Activated CD4-positive, alpha-beta T cell treated with anti-CD3 and anti-CD28 coated beads, Interleukin-2, amount 10 ng/mL, durations not matched to agents 24 days and 14 days (primary cell): ENCODE data around the gene GP1BB. TPM values are rescaled to one million over a fixed set of nuclear protein-coding genes. Genes with fewer than 3 reads are reported as not detected.

Source experiments
- DNase-seq: peaks from one replicate; pipeline ENCODE4 v3.0.0; 2022
- H3K27ac Mint-ChIP-seq: one replicate; pipeline ENCODE4 v1.8.0; 2022; ENCODE audit warnings: mild to moderate bottlenecking, mixed read lengths
- H3K27me3 Mint-ChIP-seq: one replicate; pipeline ENCODE4 v1.8.0; 2022; ENCODE audit warnings: mixed read lengths
- H3K36me3 Mint-ChIP-seq: one replicate; pipeline ENCODE4 v1.8.0; 2022; ENCODE audit warnings: low read depth, mild to moderate bottlenecking, mixed read lengths
- H3K4me1 Mint-ChIP-seq: one replicate; pipeline ENCODE4 v1.8.0; 2021; ENCODE audit warnings: mixed read lengths
- H3K4me3 Mint-ChIP-seq: one replicate; pipeline ENCODE4 v1.8.0; 2022; ENCODE audit warnings: mild to moderate bottlenecking, moderate library complexity, mixed read lengths
- H3K9me3 Mint-ChIP-seq: one replicate; pipeline ENCODE4 v1.8.0; 2021; ENCODE audit warnings: mixed read lengths
- intact Hi-C: fragments of 100-400 bp; cut with micrococcal nuclease; formaldehyde crosslinking; loops from one replicate; pipeline ENCODE4 v1.15.1; 2023
- total RNA-seq: library from RNA; stranded (reverse); gene quantifications from 2 replicates; pipeline ENCODE4 v1.2.3, GENCODE V29; 2022

Gene GP1BB
- total RNA-seq, 1 donor from 2014 or later = not detected

DNA sequence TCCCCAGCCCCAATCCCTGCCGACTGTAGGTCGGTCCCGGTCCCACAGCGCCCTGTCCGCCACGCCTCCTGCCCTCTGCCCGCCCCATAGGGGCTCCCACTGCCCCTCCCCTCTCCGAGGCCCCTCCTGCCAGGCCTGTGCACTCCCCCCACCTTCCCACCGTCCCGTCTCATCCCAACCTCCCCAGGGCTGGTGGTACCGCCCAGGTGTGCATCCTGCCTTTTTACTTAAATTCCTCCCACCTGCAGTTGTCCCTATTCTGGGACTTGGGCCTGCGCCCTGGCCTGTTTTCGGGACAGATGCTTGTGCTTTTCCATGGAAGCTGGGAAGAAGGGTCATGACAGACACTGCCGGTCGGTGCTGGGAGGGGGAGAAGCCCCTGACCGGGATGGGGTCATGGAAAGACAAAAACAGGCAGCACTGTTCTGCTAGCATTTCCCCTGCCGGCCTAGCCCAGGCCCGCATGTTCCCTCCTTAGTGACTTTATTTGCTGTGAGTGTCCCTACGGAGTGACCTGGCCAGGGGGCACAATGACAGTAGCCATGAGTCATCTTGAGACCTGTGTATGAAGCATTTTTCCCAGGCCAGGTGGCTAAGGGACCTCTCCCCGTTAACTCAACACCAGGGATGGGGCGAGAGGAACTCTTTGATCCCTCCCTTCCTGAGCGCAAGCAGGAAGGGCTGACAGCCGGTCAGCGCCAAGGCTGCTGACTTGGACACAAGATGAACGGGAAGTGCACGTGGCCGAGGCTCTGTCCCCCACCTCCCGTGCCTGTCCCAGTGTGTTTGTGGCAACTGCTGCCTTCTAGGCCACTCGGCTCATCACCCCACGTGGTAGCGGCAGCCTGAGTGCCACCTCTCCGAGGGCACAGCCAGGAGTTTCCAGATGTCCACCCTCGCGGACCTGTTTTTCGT lies 44.3 kb downstream of the GP1BB start:
- intact Hi-C loops = loop anchor here (1.0 to 2.0 kb wide), 2 partner anchors 8 to 45 kb away; partner anchors contain the start of gene GP1BB
- Mint-ChIP-seq H3K4me3 (peak overlapping the region; percentile 58), H3K36me3 (peaks cover 2% of the 10 kb centered on the region)

DNA sequence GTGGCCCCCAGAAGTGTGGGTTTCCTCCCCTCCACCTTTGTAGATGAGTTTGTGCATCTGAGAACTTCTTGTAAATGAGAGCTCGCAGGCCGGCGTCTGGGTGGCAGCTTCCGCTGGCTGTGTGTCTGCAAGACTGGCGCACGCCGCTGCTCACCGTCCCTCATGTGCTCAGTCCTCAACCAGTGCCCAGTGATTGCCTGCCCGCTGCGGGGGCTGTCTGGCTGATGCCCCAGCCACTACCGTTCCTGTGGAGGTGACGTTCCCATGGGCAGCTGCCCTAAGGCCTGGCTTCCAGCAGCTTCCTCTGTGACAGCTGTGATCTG lies 46.0 kb downstream of the GP1BB start:
- intact Hi-C loops = no loop called here
- peaks cover 3% of the 10 kb centered on the region for H3K4me1 Mint-ChIP-seq
- H3K36me3 Mint-ChIP-seq = peaks cover 2% of the 10 kb centered on the region
- no peak overlapping the region for H3K4me3 Mint-ChIP-seq
- H3K27me3 Mint-ChIP-seq = peaks cover 49% of the 10 kb centered on the region
- no peak for DNase-seq
- H3K9me3 Mint-ChIP-seq = no peaks in the 10 kb centered on the region
- no peak overlapping the region for H3K27ac Mint-ChIP-seq

More for the DNA sequence above, 44.3 kb downstream of the GP1BB start:
- H3K4me1 Mint-ChIP-seq = peaks cover 3% of the 10 kb centered on the region
- H3K27me3 Mint-ChIP-seq = peaks cover 60% of the 10 kb centered on the region
- no peak overlapping the region for H3K27ac Mint-ChIP-seq
- no peaks in the 10 kb centered on the region for H3K9me3 Mint-ChIP-seq
- no peak for DNase-seq

DNA sequence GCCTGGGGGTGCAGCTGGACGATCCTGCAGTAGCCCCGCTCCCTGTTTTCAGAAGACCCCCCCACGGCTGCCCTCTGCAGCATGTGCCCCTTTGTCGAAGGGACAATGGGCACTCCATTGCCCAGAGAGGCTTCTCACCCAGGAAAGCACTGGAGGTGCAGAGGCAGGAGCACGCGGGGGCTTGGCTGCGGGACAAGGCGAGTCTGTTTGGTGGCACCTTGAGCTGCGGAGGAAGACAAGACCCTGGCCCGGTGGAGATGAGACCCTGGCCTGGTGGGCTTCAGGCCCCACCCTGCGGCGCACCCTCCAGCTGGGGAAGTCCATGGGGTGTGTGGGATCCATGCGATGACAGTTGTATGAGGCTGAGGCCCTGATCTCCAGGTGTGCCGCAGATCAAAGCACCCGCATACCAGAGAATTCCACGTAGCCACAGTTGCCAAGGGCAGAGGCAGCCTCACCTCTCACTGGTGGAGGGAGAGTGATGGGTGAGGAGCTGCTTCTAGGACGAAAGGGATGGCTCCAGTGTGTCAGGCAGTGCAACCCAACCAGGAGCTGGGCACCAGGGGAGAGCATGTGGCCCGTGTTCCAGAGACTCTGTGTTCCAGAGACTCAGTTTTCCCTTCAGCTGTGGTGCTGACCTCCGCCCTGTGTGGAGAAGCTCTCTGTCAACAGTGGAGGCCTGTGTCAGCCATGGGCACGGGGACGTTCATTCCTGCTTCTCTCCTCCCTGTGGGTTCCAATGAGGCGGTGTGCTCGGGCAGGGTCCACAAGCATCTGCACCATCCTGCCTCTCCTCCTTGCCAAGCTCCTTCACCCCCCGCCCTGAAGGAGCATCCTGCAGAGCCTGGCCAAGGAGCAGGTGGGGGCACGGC lies 47.2 kb downstream of the GP1BB start:
- peaks cover 40% of the 10 kb centered on the region for H3K27me3 Mint-ChIP-seq
- no peak overlapping the region for H3K4me3 Mint-ChIP-seq
- H3K9me3 Mint-ChIP-seq = no peaks in the 10 kb centered on the region
- peaks cover 3% of the 10 kb centered on the region for H3K4me1 Mint-ChIP-seq
- peaks cover 2% of the 10 kb centered on the region for H3K36me3 Mint-ChIP-seq
- no peak for DNase-seq
- intact Hi-C loops = no loop called here
- no peak overlapping the region for H3K27ac Mint-ChIP-seq

DNA sequence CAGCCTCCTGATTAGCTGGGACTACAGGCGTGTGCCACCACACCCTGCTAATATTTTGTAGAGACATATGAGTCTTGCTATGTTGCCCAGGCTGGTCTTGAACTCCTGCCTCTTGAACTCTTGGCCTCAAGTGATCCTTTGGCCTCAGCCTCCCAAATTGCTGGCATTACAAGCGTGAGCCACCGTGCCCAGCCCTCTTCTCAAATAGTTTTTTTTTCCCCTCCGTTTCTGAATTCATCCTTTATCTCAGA lies 49.0 kb downstream of the GP1BB start:
- Mint-ChIP-seq H3K36me3 (peaks cover 2% of the 10 kb centered on the region), H3K27me3 (peaks cover 38% of the 10 kb centered on the region), H3K4me1 (peaks cover 6% of the 10 kb centered on the region), H3K4me3 (no peak overlapping the region), H3K9me3 (no peaks in the 10 kb centered on the region), H3K27ac (no peak overlapping the region)
- no peak for DNase-seq
- intact Hi-C loops = no loop called here

DNA sequence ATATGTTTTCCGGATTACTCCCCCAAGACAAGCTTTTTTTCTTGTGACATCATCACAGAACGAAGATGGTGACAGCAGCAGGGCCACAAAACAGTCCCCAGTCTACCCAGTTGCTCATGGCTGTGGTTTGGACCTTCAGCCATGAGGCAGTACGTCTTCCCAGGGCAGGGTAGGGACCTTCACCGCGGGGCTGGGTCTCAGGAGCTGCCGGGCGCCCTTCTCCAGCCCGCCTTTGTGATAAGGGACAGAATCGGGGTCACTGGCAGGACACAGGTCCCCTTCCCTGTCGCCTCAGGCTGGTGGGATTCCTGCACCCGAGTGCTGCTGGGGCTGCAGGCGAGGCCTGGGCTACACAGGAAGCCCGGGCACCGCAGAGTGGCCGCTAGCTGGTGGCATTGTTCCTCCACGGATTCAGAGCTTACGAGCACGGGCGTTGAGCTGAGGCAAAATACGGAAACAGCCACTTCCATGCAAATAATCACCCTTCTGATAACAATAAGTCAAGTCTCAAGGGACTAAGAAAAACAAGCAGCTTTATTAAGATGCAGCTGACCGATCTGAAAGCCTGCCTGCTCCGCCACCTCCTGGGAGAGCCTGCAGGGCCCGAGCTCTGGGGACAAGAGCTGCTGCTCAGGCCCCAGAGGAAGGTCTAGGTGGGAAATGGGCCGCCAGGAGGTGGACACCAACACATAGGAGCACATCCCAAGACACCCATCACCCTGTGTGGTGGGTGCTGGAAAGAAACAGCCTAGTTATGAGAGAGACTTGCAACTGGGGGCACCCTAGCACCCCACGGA lies 49.5 kb downstream of the GP1BB start:
- H3K27me3 Mint-ChIP-seq = peaks cover 33% of the 10 kb centered on the region
- no peaks in the 10 kb centered on the region for H3K36me3 Mint-ChIP-seq
- intact Hi-C loops = no loop called here
- DNase-seq = no peak
- no peak overlapping the region for H3K27ac Mint-ChIP-seq
- H3K4me1 Mint-ChIP-seq = peaks cover 3% of the 10 kb centered on the region
- H3K9me3 Mint-ChIP-seq = no peaks in the 10 kb centered on the region
- H3K4me3 Mint-ChIP-seq = no peak overlapping the region

DNA sequence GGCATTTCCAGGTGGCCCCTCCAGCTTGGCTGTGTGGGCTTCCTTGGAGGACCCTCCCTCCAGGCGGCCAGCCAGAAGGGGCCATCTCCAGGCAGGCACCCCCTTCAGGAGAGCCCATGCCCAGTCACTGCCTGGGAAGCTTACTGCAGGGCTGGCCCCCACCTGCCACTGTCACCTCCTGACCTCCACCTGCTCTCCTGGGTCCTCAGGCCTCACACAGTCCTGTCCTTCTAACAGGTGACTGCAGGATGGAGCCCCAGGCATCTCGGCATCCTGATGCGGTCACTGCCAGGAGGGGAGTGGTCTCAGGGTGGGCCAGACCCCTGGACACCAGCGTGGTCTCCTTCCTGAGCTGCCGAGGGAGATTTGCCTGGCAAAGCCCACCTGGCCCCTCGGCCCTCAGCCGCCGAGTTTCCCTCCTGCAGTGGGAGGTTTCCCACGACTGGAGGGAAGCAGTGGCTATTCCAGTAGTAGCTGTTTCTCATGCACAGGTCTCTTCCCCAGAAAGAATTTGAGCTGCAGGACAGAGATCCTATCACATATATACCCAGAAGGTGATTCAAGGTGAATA lies 50.2 kb downstream of the GP1BB start:
- Mint-ChIP-seq H3K36me3 (no peaks in the 10 kb centered on the region), H3K27ac (no peak overlapping the region), H3K9me3 (no peaks in the 10 kb centered on the region), H3K4me1 (peaks cover 3% of the 10 kb centered on the region), H3K4me3 (no peak overlapping the region), H3K27me3 (peaks cover 28% of the 10 kb centered on the region)
- intact Hi-C loops = no loop called here
- DNase-seq = no peak

Other genes with a start within 250 kb of the GP1BB start
- 96.2 and 99.9 TPM in 2 replicates for gene UFD1, start 244.3 kb upstream of the GP1BB start, total RNA-seq
- gene CDC45, start 243.6 kb upstream of the GP1BB start, total RNA-seq = 121 and 123 TPM in 2 replicates
- 0.44 and 0.71 TPM in 2 replicates for gene CLDN5, start 199.1 kb upstream of the GP1BB start, total RNA-seq
- 0.44 and 1.4 TPM in 2 replicates for gene SEPTIN5, start 9.0 kb upstream of the GP1BB start, total RNA-seq
- 0.09 TPM in 1 of 2 replicates, not detected in the other for gene TBX1, start 37.2 kb downstream of the GP1BB start, total RNA-seq
- gene GNB1L, start 131.3 kb downstream of the GP1BB start, total RNA-seq = 21.1 and 21.4 TPM in 2 replicates
- 20.0 and 23.4 TPM in 2 replicates for gene RTL10, start 131.3 kb downstream of the GP1BB start, total RNA-seq
- gene COMT, start 218.2 kb downstream of the GP1BB start, total RNA-seq = 104 and 110 TPM in 2 replicates
- gene TXNRD2, start 218.3 kb downstream of the GP1BB start, total RNA-seq = 18.4 and 23.5 TPM in 2 replicates